Stomach smooth muscle (tissue), 2 donors: ENCODE data around the gene MPHOSPH9.
A peak's percentile ranks its signal among the peaks of the same experiment; 100 is the strongest.

Source experiments
- H3K27ac ChIP-seq: one replicate; pipeline ENCODE4 v1.7.0; 2013; ENCODE audit warnings: mild to moderate bottlenecking, low read length, inconsistent platforms
- H3K27me3 ChIP-seq, 2 donors: one replicate each; pipeline ENCODE4 v1.7.0; 2013; ENCODE audit warnings: low read length in 2 of 2; ENCODE audit not compliant: insufficient read depth in 2 of 2, control insufficient read depth in 1 of 2
- H3K36me3 ChIP-seq, 2 donors: one replicate each; pipeline ENCODE4 v1.7.0; 2013; ENCODE audit warnings: low read length in 2 of 2; ENCODE audit not compliant: control insufficient read depth in 2 of 2, insufficient read depth in 2 of 2
- H3K4me1 ChIP-seq: one replicate; pipeline ENCODE4 v1.7.0; 2013; ENCODE audit warnings: low read length; ENCODE audit not compliant: control insufficient read depth, insufficient read depth
- H3K4me3 ChIP-seq, 2 donors: one replicate each; pipeline ENCODE4 v1.7.0; 2013; ENCODE audit warnings: low read length in 2 of 2
- H3K9ac ChIP-seq, 2 donors: one replicate each; pipeline ENCODE4 v1.7.0; 2013; ENCODE audit warnings: low read length in 2 of 2, mild to moderate bottlenecking in 1 of 2
- H3K9me3 ChIP-seq, 2 donors: one replicate each; pipeline ENCODE4 v1.7.0; 2013; ENCODE audit warnings: low read length in 2 of 2; ENCODE audit not compliant: control insufficient read depth in 2 of 2
- donor health status: healthy.
- donor health status: Pancreatic carcinoma.

Gene MPHOSPH9

DNA sequence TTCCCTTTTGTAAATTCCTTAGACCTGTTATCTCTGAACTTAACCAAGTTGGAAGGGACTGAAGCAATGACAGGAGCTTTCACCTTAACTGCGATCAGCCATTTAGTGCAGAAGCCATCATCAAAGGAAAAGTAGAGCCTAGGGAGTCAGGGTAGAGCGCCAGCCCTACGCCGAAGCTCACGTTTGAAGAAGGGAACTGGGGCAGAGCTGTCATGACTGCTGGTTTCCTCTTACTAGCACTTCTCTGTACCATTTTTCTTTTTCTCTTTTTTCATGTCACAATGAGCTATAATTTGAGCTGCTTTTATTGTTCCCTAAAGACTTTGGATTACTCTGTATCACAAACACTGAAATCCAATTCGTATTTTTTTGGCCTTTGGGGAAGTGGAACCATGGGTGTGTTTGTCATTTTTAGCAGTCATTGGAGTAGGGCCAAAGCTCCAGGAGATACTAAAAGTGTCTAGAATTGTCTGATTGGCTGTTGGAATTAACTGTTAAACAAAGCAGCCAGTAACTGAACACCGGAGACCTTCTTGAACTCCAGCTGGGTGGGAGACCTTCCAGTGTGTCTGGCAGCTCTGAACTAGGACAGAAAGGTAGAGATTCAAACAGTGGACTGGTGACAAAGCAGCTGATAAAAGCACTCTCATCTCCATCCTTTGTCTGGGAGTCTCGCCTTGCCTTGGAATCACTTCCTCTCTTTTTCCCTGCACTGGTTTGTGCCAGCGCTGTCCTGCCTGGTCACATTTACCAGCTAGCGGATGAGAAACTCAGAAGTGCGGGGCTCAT lies 9.4 kb upstream of the MPHOSPH9 start:
- Histone ChIP-seq H3K4me3 (no peak overlapping the region), H3K4me1 (peaks cover 4% of the 10 kb centered on the region), H3K27ac (no peak overlapping the region)

DNA sequence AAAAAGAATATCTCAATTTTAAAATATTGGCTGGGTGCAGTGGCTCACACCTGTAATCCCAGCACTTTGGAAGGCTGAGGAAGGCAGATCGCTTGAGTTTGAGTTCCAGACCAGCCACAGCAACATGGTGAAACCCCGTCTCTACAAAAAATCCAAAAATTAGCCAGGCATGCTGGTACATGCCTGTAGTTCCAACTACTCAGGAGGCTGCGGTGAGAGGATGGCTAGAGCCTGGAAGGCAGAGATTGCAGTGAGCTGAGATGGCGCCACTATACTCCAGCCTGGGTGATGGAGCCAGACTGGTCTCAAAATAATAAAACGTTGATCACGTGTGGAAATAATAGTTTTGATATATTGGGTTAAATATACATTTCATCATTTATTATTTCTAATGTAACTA lies 6.0 kb upstream of the MPHOSPH9 start:
- no peaks in the 10 kb centered on the region for H3K9me3 ChIP-seq
- H3K27ac ChIP-seq, result no peak overlapping the region
- peaks cover 0 to 4% of the 10 kb centered on the region in 2 donors for H3K36me3 ChIP-seq
- peaks cover 18% of the 10 kb centered on the region for H3K4me1 ChIP-seq
- H3K9ac ChIP-seq, result no peak overlapping the region
- no peak overlapping the region for H3K4me3 ChIP-seq
- H3K27me3 ChIP-seq, result no peaks in the 10 kb centered on the region

More for the DNA sequence above, 9.4 kb upstream of the MPHOSPH9 start:
- H3K36me3 ChIP-seq, result peaks cover 0 to 2% of the 10 kb centered on the region in 2 donors
- H3K9ac ChIP-seq, result peak overlapping the region; percentile 13 to 29
- H3K9me3 ChIP-seq, result no peaks in the 10 kb centered on the region
- H3K27me3 ChIP-seq, result no peaks in the 10 kb centered on the region

DNA sequence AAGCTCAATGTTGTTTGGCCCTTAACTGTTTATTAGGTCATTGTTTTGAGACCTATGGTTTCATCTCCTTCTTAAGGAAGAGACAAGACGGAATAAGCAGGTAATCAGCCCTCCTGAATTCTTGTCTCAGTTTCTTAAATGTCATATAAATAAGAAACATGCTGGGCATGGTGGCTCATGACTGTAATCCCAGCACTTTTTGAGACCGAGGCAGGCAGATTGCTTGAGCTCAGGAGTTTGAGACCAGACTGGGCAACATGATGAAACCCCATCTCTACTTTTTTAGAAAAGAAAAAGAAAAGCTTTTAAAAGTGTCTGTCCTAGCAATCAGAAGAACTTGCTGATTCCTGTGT lies 5.4 kb upstream of the MPHOSPH9 start:
- H3K27ac ChIP-seq, result no peak overlapping the region
- no peaks in the 10 kb centered on the region for H3K9me3 ChIP-seq
- peaks cover 0 to 4% of the 10 kb centered on the region in 2 donors for H3K36me3 ChIP-seq
- H3K4me3 ChIP-seq, result no peak overlapping the region
- no peaks in the 10 kb centered on the region for H3K27me3 ChIP-seq
- H3K9ac ChIP-seq, result peak overlapping the region in 1 of 2 donors; percentile 10
- H3K4me1 ChIP-seq, result peaks cover 23% of the 10 kb centered on the region

DNA sequence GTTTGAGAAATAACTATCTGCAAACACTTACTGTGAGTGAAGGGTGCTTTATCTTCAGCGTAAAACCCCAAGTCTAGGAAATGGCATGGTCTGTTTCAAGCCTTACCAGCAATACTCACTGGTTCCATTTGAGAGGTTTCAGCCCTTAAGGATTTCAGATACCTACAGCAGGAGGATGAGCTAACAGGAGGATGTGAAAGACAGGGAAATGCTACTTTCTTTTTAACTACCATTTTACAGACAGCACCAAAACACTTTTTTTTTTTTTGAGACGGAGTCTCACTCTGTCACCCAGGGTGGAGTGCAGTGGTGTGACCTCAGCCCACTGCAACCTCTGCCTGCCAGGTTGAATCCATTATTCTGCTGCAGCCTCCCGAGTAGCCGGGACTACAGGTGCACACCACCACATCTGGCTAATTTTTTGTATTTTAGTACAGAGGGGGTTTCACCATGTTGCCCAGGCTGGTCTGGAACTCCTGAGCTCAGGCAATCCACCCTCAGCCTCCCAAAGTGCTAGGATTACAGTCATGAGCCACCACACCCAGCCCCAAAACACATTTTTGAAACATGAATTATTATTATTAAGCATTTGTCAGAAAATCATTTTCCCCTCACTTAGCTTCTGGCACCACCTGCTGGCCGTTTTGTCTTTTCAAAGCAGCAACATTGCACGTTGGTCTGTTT lies 4.8 kb upstream of the MPHOSPH9 start:
- Histone ChIP-seq H3K27ac (no peak overlapping the region), H3K27me3 (no peaks in the 10 kb centered on the region), H3K9me3 (no peaks in the 10 kb centered on the region), H3K9ac (no peak overlapping the region), H3K4me3 (no peak overlapping the region), H3K4me1 (peaks cover 23% of the 10 kb centered on the region), H3K36me3 (peaks cover 0 to 4% of the 10 kb centered on the region in 2 donors)

DNA sequence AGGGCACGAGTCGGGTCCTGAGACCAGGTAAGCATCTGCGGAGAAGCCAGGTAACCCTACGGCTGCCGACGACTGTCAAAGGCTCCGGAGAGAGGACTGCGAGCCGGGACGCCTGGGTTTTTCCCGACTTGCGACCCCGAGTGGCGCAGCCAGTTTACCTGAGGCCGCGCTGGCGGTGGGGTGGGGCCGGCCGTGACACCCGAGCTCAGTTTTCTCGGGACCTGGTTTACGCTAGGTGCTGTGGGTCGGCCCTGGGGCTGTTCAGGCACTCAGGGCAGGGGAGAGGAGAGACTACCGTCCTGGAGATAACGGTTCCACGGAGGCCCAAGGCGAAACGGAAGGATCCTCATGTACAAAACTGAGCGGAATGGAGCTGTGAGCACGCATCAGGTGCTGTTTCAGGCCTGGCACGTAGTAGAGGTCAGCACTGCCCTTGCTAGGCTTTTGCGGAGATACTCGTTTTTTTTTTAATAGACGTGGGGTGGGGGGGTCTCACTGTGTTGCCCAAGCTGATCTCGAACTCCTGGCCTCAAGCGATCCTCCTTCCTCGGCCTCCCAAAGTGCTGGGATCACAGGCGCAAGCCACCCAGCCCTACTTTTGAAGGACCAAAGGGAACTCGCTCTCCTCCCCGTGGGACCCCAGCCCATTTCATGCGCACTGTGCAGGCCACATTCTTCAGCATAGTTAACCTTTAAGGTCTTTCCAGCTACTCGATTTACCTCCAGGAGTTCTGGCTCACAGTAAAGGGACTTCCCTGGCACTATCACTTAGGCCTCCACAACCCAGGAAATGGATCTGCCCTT lies 766 bp upstream of the MPHOSPH9 start:
- H3K4me1 ChIP-seq, result peaks cover 30% of the 10 kb centered on the region
- H3K36me3 ChIP-seq, result peaks cover 0 to 2% of the 10 kb centered on the region in 2 donors
- H3K9ac ChIP-seq, result peak overlapping the region; percentile 96 to 97
- H3K4me3 ChIP-seq, result peak overlapping the region; percentile 93 to 100
- H3K27me3 ChIP-seq, result no peaks in the 10 kb centered on the region
- H3K9me3 ChIP-seq, result no peaks in the 10 kb centered on the region
- H3K27ac ChIP-seq, result peak overlapping the region; percentile 83

DNA sequence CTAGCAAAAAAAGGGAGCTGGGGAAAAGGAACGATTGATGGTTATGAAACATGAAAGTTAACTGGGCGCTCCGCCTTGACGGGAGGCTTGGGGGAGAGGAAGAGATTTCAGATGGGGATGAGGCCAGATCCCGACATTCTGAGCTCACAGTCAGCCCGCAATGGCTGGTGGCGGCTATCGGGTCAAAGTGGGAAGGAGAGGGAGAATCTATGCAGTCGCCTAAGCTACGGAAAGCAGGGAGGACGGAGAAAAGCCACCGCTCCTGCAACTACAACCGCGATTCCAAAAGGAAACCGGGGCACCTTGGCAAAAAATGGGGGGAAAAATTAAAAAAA lies 502 bp downstream of the MPHOSPH9 start:
- Histone ChIP-seq H3K4me3 (peak overlapping the region; percentile 98 to 100), H3K27me3 (no peaks in the 10 kb centered on the region), H3K9ac (peak overlapping the region; percentile 83 to 93), H3K36me3 (peaks cover 0 to 2% of the 10 kb centered on the region in 2 donors), H3K27ac (peak overlapping the region; percentile 82), H3K9me3 (no peaks in the 10 kb centered on the region), H3K4me1 (peaks cover 26% of the 10 kb centered on the region)

DNA sequence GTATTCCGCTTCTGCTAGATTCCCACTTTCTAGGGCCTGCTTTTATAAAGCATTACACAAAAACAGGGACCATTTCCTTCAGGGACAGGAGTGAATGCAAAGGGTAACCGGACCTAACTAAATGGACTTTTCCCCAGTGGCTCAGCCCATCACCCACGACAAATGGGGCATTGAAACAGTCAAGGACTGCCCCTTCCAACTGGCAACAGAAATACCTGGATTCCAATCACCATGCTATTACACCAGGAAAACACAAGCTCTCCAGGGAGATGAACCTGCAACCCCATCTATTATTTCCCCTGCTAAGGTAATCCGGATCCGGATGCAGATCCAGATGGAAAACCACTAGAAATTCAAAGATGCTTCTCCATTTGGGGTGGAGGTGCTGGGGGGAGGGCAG lies 1.0 kb downstream of the MPHOSPH9 start:
- peaks cover 26% of the 10 kb centered on the region for H3K4me1 ChIP-seq
- peak overlapping the region; percentile 83 to 93 for H3K9ac ChIP-seq
- H3K36me3 ChIP-seq, result peaks cover 0 to 2% of the 10 kb centered on the region in 2 donors
- H3K9me3 ChIP-seq, result no peaks in the 10 kb centered on the region
- H3K27me3 ChIP-seq, result no peaks in the 10 kb centered on the region
- H3K27ac ChIP-seq, result no peak overlapping the region
- peak overlapping the region; percentile 98 to 100 for H3K4me3 ChIP-seq

DNA sequence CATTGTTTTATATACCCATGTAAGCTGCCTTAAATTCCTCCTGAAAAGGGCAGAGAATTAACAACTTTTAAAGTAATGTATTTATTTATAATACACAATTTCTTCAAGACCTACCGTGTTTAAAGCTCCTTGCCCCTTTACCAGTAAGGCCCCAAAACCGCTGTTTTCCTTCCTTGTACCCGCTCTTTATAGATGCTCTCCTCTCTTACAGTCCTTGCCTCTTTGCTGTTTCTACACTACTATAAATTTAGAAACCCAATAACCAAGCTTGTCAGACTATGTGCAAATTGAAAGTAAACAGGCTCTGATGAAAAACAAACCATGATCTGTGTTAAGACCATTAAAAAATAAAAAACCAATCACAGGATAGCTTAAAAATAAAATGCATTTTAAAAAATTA lies 3.9 kb downstream of the MPHOSPH9 start:
- H3K9ac ChIP-seq, result no peak overlapping the region
- no peak overlapping the region for H3K27ac ChIP-seq
- peaks cover 13% of the 10 kb centered on the region for H3K4me1 ChIP-seq

DNA sequence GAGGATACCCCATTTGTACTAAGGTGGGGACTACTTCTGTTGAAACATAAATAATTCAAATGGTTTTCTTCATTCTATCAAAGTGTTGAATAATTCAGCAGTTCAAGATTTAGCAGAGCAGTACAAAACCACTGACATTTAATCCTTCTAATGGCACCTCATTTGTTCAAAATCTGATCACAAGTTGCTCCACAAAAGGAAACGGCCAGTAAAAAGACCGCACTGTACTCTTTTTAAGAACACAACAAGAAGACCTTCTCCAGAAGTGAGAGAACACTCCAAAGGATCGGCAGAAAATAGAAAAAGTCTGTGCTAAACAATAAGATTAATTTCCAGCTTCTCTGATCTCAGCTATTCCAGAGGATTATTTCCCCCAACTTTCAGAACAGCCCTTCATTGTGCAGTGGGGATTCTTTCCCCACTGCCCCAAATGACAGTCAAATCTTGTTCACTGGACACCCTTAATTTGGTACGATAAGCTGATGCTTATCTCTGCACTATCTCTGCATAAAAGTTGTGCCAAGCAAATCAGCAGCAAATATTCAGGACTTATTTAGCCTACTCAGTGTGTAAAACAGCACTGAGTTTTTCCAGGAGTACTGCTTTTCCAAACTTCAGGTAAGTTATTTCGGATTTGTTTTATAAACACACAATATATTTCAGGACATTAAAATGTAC lies 5.2 kb downstream of the MPHOSPH9 start:
- no peak overlapping the region for H3K4me3 ChIP-seq
- no peaks in the 10 kb centered on the region for H3K27me3 ChIP-seq
- H3K9me3 ChIP-seq, result no peaks in the 10 kb centered on the region
- peaks cover 6% of the 10 kb centered on the region for H3K4me1 ChIP-seq
- no peak overlapping the region for H3K27ac ChIP-seq
- no peaks in the 10 kb centered on the region for H3K36me3 ChIP-seq
- no peak overlapping the region for H3K9ac ChIP-seq

More for the DNA sequence above, 3.9 kb downstream of the MPHOSPH9 start:
- no peaks in the 10 kb centered on the region for H3K27me3 ChIP-seq
- H3K36me3 ChIP-seq, result no peaks in the 10 kb centered on the region
- H3K4me3 ChIP-seq, result no peak overlapping the region
- H3K9me3 ChIP-seq, result no peaks in the 10 kb centered on the region

DNA sequence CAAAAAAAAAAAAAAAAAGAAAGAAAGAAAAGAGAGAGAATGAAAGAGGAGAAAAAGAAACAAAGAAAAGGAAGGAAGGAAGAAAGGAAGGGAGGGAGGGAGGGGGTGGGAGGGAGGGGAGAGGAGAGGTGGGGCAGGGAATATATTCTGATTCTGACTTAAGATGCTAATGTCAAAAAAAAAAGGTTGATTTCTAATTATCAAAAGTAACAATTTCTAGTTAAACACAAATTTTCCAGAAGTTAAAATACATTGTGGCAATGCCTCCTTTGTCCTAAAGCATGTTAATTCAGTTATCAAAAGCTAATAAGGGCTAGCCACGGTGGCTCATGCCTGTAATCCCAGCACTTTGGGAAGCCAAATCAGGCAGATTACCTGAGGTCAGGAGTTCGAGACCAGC lies 7.5 kb downstream of the MPHOSPH9 start:
- H3K9me3 ChIP-seq, result no peaks in the 10 kb centered on the region
- H3K9ac ChIP-seq, result no peak overlapping the region
- peaks cover 5 to 7% of the 10 kb centered on the region in 2 donors for H3K36me3 ChIP-seq
- H3K4me3 ChIP-seq, result no peak overlapping the region
- H3K27me3 ChIP-seq, result no peaks in the 10 kb centered on the region
- no peaks in the 10 kb centered on the region for H3K4me1 ChIP-seq
- H3K27ac ChIP-seq, result no peak overlapping the region
